Transverse colon (tissue), 4 donors: ENCODE data around the gene MMP11.

Experiments used
- EP300 ChIP-seq: sonication (generic); formaldehyde crosslinking; IDR thresholded peaks from one replicate; pipeline ENCODE4 v1.6.1; 2017; ENCODE audit warnings: antibody characterized with exemption, low read depth
- POLR2A ChIP-seq: fragments of 450-650 bp; IDR thresholded peaks from one replicate; pipeline ENCODE4 v1.6.1; 2016; ENCODE audit warnings: antibody characterized with exemption, mild to moderate bottlenecking, moderate library complexity
- POLR2AphosphoS5 ChIP-seq, 3 donors: sonication (generic); formaldehyde crosslinking; IDR thresholded peaks; one replicate each; pipeline ENCODE4 v1.6.1; 2016; ENCODE audit warnings: antibody characterized with exemption in 3 of 3
- TF ChIP-seq, protein P1 (sequence below), 5 experiments: fragments of 200-600 bp in 3 of 5; fragments of 450-650 bp in 2 of 5; sonication (generic) in 3 of 5; IDR thresholded peaks; 1 replicate in 2 of 5; 2 replicates in 3 of 5; pipeline ENCODE4 v1.5.1; 2016 to 2017; ENCODE audit warnings: antibody characterized with exemption in 5 of 5, inconsistent platforms in 3 of 5, mild to moderate bottlenecking in 2 of 5, moderate library complexity in 1 of 5

DNA sequence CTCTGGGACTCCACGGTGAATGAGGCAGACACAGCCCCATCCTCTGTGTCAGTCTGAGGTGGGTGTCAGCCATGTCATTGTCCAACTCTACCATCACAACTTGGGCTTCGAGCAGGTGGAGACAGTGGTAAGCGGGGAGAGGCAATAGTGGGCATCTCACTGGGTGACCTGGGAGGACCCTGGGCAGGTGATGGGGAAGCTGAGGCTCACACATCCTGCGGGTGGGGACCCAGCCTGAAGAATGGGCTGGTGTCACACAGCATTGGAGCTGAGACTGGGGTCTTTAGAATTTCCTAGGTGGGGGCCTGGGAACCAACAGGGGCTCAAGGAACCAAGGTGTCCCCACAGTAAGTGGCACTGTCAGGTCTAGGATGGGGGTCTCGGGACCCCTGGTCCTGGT lies 7.1 kb downstream of the MMP11 start:
- TF ChIP-seq POLR2A = no peak
- TF ChIP-seq, protein P1, sequence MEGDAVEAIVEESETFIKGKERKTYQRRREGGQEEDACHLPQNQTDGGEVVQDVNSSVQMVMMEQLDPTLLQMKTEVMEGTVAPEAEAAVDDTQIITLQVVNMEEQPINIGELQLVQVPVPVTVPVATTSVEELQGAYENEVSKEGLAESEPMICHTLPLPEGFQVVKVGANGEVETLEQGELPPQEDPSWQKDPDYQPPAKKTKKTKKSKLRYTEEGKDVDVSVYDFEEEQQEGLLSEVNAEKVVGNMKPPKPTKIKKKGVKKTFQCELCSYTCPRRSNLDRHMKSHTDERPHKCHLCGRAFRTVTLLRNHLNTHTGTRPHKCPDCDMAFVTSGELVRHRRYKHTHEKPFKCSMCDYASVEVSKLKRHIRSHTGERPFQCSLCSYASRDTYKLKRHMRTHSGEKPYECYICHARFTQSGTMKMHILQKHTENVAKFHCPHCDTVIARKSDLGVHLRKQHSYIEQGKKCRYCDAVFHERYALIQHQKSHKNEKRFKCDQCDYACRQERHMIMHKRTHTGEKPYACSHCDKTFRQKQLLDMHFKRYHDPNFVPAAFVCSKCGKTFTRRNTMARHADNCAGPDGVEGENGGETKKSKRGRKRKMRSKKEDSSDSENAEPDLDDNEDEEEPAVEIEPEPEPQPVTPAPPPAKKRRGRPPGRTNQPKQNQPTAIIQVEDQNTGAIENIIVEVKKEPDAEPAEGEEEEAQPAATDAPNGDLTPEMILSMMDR (IDR thresholded peaks at IDR 0.05) = no peak
- TF ChIP-seq EP300 = no peak
- no peak for TF ChIP-seq POLR2AphosphoS5 (IDR thresholded peaks at IDR 0.05)
